ENCODE results near the gene TPO.
"Not testable (repeated sequence)": the region's sequence is repeated elsewhere in the genome, so short reads cannot be mapped to it uniquely, and the experiment has no call there.

TPO gene

GRCh38 chr2:1556776-1557466, 143.7 kb downstream of the TPO start:
- peak; percentile 18 for DNase-seq (ENCODE audit: low spot score)

DNA sequence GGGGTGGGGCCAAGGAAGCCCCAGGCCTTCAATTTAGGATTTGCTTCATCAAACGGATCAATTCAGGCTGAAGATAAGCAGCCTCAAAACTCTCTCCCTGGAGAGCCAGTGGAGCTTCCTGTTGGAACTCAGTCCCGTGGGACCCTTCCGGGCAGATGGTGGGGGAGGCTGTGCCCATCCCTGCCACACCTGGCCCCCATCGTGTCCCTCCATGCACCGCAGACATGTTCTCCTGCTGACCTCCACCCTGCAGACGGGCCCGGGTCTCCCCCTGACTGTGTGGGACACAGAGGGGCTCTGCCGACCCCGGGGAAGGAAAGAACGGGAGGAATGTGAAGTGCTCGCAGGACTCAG, 144.2 kb downstream of the TPO start:
- DNase-seq (ENCODE audit: low spot score) = no peak

GRCh38 chr2:1559589-1560175, 146.4 kb downstream of the TPO start:
- DNase-seq (ENCODE audit: low spot score) = no peak

- DNase-seq (ENCODE audit: low spot score) = no peak
Measured at GRCh38 chr2:1561259-1561658, 148.0 kb downstream of the TPO start.

DNA sequence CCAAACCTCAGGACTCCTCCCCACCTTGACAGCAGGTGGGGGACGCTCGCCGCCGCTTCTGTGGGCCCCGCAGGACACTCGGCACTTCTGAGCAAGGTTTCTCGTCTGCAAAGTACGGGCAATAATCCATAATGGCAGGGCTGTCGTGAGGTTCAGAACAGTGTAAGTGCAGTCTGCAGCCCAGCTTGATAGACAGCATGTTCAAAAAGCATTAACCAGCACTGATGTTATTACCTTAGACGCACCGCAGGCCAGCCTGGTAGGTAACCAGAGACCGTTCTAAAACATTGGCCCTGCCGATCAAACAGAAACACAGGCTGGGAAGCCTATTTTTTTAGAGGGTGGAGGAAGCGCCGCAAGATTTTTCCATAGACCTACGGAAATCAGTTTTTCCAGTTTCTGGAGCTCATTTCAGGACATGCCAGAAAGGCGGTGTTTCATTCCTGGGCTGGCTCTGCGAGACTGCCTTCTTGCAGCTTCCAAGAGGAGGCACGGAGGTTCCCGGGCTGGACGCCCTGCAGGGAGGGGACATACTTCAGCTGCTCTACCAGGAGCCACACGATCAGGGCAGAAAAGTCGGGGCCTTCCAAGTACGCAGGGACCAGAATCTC, 148.7 kb downstream of the TPO start:
- no peak for DNase-seq (ENCODE audit: low spot score)

DNA sequence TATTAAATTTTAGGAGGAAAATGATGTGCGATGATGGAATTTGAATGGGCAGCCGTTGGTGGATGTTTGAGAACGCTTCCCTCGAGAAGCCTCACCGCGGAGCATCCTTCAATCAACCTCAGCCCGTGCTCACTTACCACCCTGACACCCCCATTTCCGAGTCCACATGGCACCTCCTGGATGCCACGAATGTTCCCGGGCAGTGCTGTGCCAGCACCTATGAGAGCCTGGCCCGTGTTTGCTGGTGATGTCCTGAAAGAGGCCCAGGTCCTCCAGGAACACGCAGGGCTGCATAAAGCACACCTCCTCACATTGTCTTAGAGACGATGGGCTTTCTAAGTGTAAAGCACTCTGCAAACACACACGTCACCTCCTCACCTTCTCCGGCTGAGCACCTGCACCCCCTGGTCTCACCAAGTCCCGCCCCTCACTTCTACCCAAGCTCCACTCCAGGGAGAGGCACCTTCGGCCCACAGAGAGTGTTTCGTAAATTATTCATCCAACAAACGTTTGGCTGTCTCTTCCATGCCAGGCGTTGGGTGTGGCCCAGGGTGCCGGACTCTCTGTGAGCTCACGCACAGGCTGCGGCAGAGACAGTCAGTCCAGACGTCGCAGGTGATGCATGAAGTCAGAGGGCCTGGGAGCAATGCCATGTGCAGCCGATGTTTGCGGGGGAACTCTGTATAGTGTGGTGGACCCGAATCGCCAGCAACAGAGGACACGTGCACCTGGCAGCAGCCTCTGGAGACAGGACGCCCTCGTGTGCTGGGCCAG, 150.0 kb downstream of the TPO start:
- no peak for DNase-seq (ENCODE audit: low spot score)

GRCh38 chr2:1563943-1564891, 151.0 kb downstream of the TPO start:
- DNase-seq (ENCODE audit: low spot score) = no peak

GRCh38 chr2:1567556-1568344, 154.5 kb downstream of the TPO start:
- DNase-seq (ENCODE audit: low spot score) = no peak

DNA sequence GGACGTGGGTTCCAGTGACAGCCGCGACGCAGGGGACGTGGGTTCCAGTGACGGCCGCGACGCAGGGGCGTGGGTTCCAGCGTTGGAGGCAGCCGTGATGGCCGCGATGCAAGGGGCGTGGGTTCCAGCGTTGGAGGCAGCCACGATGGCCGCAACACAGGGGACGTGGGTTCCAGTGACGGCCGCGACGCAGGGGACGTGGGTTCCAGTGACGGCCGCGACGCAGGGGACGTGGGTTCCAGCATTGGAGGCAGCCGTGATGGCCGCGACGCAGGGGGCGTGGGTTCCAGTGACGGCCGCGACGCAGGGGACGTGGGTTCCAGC, 155.0 kb downstream of the TPO start:
- DNase-seq (ENCODE audit: low spot score) = not testable (repeated sequence)

- DNase-seq (ENCODE audit: low spot score) = no peak
Measured at GRCh38 chr2:1569879-1570450, 156.7 kb downstream of the TPO start.

- DNase-seq (ENCODE audit: low spot score) = no peak
Measured at GRCh38 chr2:1571477-1572417, 158.5 kb downstream of the TPO start.

GRCh38 chr2:1572638-1573037, 159.4 kb downstream of the TPO start:
- no peak for DNase-seq (ENCODE audit: low spot score)

- no peak for DNase-seq (ENCODE audit: low spot score)
Measured at GRCh38 chr2:1577846-1578245, 164.6 kb downstream of the TPO start.

DNA sequence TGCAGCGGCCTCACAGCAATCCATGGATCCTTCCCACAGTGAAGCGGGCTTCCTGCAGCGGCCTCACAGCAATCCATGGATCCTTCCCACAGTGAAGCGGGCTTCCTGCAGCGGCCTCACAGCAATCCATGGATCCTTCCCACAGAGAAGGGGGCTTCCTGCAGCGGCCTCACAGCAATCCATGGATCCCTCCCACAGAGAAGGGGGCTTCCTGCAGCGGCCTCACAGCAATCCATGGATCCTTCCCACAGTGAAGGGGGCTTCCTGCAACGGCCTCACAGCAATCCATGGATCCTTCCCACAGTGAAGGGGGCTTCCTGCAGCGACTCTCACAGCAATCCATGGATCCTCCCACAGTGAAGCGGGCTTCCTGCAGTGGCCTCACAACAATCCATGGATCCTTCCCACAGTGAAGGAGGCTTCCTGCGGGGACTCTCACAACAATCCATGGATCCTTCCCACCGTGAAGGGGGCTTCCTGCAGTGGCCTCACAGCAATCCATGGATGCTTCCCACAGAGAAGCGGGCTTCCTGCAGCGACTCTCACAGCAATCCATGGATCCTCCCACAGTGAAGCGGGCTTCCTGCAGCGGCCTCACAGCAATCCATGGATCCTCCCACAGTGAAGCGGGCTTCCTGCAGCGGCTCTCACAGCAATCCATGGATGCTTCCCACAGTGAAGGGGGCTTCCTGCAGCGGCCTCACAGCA, 168.1 kb downstream of the TPO start:
- DNase-seq (ENCODE audit: low spot score) = not testable (repeated sequence)

- DNase-seq (ENCODE audit: low spot score) = no peak
Measured at GRCh38 chr2:1581965-1582625, 168.8 kb downstream of the TPO start.

DNA sequence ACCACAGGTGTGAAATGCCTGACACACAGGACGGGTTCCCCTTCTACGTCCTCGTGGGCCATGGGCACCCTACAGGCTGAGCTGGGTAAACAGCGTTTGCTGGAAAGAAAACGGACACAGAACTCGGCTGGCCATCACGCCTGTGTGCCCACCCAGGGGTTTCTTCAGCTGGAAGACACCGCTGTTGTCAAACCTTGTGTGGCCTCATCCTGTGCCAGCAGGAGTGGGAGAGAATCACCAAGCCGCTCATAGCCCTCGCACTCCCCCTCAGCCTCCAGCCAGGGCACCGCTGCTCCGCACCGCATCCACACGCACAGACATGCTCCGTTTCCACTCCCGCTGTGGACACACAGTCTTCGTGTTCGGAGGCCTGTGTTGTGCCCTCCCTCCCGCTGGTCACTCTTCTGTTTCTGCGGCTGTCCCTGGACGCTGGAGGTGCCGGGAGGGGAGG, 169.7 kb downstream of the TPO start:
- DNase-seq (ENCODE audit: low spot score) = no peak

DNA sequence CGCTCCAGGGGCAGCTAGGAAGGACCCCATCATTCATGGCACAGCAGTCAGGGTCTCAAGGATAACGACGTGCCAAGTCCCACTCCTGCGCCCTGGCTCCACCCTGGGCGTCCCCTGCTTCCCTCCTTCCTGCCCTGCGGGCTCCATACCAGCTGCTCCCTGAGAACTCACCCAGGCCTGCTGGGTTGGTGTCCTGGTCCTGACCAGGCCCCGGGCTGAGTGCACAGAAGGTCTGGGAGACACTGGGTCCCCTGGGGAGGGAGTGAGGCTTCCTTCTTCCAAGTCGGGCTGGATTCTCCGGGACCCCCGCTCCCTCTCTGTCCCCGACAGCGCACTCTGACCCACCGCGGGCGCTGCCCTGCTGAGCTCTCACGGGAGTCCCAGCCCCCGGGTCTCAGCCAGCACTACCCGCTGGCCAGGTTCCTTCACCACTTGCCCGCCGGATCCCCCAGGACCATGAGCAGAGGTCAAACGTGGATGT, 170.8 kb downstream of the TPO start:
- no peak for DNase-seq (ENCODE audit: low spot score)

Measured in SW480 (cell line).